OCI-LY1 (cell line): ENCODE results near the gene CD276.

Experiments used
- H2AFZ ChIP-seq: fragments of 200-600 bp; sonication (generic), shearing (Covaris generic); 2 replicates; pipeline ENCODE4 v1.6.0; 2014; ENCODE audit warnings: antibody characterized with exemption, mild to moderate bottlenecking, low read length
- H3F3A ChIP-seq: fragments of 200-600 bp; sonication (generic), shearing (Covaris generic); 2 replicates; pipeline ENCODE4 v1.6.0; 2014; ENCODE audit warnings: mild to moderate bottlenecking, antibody characterized with exemption, low read length, moderate library complexity; ENCODE audit not compliant: insufficient read depth
- H3K27ac ChIP-seq: fragments of 200-600 bp; sonication (generic); 2 replicates; pipeline ENCODE4 v1.5.1; 2014; ENCODE audit warnings: low read length, mixed run types, mild to moderate bottlenecking, low read depth; ENCODE audit not compliant: poor library complexity, severe bottlenecking
- H3K27me3 ChIP-seq: fragments of 200-600 bp; sonication (generic); 2 replicates; pipeline ENCODE4 v1.6.0; 2014; ENCODE audit warnings: antibody characterized with exemption, mild to moderate bottlenecking, low read length, moderate library complexity; ENCODE audit not compliant: insufficient read depth
- H3K36me3 ChIP-seq: fragments of 200-600 bp; sonication (generic); 2 replicates; pipeline ENCODE4 v1.6.1; 2014; ENCODE audit warnings: mild to moderate bottlenecking, antibody characterized with exemption, low read length, moderate library complexity, mixed read lengths; ENCODE audit not compliant: insufficient read depth
- H3K4me1 ChIP-seq: fragments of 200-600 bp; sonication (generic); 2 replicates; pipeline ENCODE4 v1.5.1; 2014; ENCODE audit warnings: mild to moderate bottlenecking, low read length, moderate library complexity; ENCODE audit not compliant: insufficient read depth, severe bottlenecking
- H3K4me2 ChIP-seq: fragments of 200-600 bp; sonication (generic), shearing (Covaris generic); 2 replicates; pipeline ENCODE4 v1.6.1; 2014; ENCODE audit warnings: low read length
- H3K4me3 ChIP-seq: fragments of 200-600 bp; sonication (generic); 2 replicates; pipeline ENCODE4 v1.5.1; 2014; ENCODE audit warnings: low read length, low read depth, mild to moderate bottlenecking, mixed read lengths; ENCODE audit not compliant: poor library complexity, severe bottlenecking
- H3K79me2 ChIP-seq: fragments of 200-600 bp; shearing (Covaris generic); 2 replicates; pipeline ENCODE4 v1.6.1; 2016; ENCODE audit warnings: mixed run types, low read length, mixed read lengths; ENCODE audit not compliant: insufficient read depth
- H3K9ac ChIP-seq: fragments of 200-600 bp; sonication (generic), shearing (Covaris generic); 2 replicates; pipeline ENCODE4 v1.6.1; 2014; ENCODE audit warnings: mild to moderate bottlenecking, low read length, mixed read lengths
- H3K9me2 ChIP-seq: fragments of 200-600 bp; sonication (generic), shearing (Covaris generic); 2 replicates; pipeline ENCODE4 v1.6.1; 2014; ENCODE audit warnings: low read depth, mild to moderate bottlenecking, low read length, mixed read lengths
- H3K9me3 ChIP-seq: fragments of 200-600 bp; shearing (Covaris generic); 2 replicates; pipeline ENCODE4 v1.6.1; 2014; ENCODE audit warnings: low read length, mixed read lengths
- H4K20me1 ChIP-seq: fragments of 200-600 bp; sonication (generic), shearing (Covaris generic); 2 replicates; pipeline ENCODE4 v1.6.0; 2016; ENCODE audit warnings: mild to moderate bottlenecking, low read length; ENCODE audit not compliant: insufficient read depth
- EZH2 ChIP-seq: fragments of 200-600 bp; sonication (generic), shearing (Covaris generic); IDR thresholded peaks from 2 replicates; pipeline ENCODE4 v1.8.0; 2017; ENCODE audit warnings: borderline replicate concordance, mixed run types, mild to moderate bottlenecking, antibody characterized with exemption, low read length, moderate library complexity, mixed read lengths
- TF ChIP-seq, protein P1 (sequence below): fragments of 200-600 bp; sonication (generic), shearing (Covaris generic); IDR thresholded peaks from 2 replicates; pipeline ENCODE4 v1.5.1; 2017; ENCODE audit warnings: mild to moderate bottlenecking, antibody characterized with exemption, low read length, moderate library complexity, mixed read lengths

CD276 gene

DNA sequence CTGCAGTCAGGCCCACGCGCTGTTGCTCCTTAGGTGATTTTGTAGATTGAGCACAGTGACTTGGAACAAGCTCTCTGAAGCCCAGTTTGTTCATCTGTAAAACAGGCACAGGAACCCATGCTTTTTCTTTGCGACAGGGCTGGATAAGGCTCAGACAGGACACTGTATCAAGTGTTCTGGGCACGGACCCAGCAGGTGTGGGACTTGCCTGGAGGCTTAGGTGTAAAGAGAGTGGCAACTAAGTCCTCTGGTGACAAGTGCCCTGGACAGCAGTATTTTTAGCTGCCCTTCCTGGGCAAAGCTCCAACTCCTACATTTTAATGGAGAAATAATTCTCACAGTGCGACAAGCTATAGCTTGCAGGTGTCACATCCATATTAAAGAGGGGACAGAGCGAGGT, 32.2 kb downstream of the CD276 start:
- Histone ChIP-seq H3K4me2 (no peak overlapping the region), H3K4me1 (no peaks in the 10 kb centered on the region), H2AFZ (no peak overlapping the region), H3K9me3 (no peaks in the 10 kb centered on the region), H3F3A (no peaks in the 10 kb centered on the region), H3K4me3 (no peak overlapping the region), H4K20me1 (no peaks in the 10 kb centered on the region), H3K9ac (no peak overlapping the region), H3K27ac (no peak overlapping the region), H3K36me3 (no peaks in the 10 kb centered on the region), H3K9me2 (no peaks in the 10 kb centered on the region), H3K27me3 (0 out of 2 replicates have a peak, but pooled peaks cover 4% of the 10 kb centered on the region), H3K79me2 (no peaks in the 10 kb centered on the region)
- TF ChIP-seq, protein P1, sequence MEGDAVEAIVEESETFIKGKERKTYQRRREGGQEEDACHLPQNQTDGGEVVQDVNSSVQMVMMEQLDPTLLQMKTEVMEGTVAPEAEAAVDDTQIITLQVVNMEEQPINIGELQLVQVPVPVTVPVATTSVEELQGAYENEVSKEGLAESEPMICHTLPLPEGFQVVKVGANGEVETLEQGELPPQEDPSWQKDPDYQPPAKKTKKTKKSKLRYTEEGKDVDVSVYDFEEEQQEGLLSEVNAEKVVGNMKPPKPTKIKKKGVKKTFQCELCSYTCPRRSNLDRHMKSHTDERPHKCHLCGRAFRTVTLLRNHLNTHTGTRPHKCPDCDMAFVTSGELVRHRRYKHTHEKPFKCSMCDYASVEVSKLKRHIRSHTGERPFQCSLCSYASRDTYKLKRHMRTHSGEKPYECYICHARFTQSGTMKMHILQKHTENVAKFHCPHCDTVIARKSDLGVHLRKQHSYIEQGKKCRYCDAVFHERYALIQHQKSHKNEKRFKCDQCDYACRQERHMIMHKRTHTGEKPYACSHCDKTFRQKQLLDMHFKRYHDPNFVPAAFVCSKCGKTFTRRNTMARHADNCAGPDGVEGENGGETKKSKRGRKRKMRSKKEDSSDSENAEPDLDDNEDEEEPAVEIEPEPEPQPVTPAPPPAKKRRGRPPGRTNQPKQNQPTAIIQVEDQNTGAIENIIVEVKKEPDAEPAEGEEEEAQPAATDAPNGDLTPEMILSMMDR, result no peak
- no peak for TF ChIP-seq EZH2

DNA sequence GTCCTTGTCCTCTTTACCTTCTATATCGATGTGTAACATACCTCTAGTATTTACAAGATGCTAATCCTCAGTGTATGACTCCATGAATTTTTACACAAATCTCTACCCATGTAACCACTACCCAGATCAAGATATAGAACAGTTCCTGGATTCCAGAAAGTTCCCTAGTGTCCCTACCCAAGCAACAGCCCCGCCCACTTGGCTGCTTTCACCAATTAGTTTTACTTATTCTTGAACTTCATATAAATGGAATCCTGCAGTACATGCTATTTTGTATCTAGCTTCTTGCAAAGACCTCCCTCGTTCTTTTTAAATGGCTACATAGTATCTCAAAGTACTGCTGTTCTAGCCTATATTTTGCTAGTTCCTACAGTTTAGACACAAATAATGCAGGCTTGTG, 33.0 kb downstream of the CD276 start:
- no peaks in the 10 kb centered on the region for H4K20me1 ChIP-seq
- H3K27me3 ChIP-seq, result 0 out of 2 replicates have a peak, but pooled peaks cover 4% of the 10 kb centered on the region
- H3K27ac ChIP-seq, result no peak overlapping the region
- no peaks in the 10 kb centered on the region for H3K4me1 ChIP-seq
- H2AFZ ChIP-seq, result no peak overlapping the region
- H3K9me2 ChIP-seq, result no peaks in the 10 kb centered on the region
- no peaks in the 10 kb centered on the region for H3K36me3 ChIP-seq
- no peak overlapping the region for H3K9ac ChIP-seq
- H3F3A ChIP-seq, result no peaks in the 10 kb centered on the region
- TF ChIP-seq, protein P1, result no peak
- no peak for TF ChIP-seq EZH2
- no peak overlapping the region for H3K4me3 ChIP-seq
- no peak overlapping the region for H3K4me2 ChIP-seq
- no peaks in the 10 kb centered on the region for H3K79me2 ChIP-seq
- H3K9me3 ChIP-seq, result no peaks in the 10 kb centered on the region

DNA sequence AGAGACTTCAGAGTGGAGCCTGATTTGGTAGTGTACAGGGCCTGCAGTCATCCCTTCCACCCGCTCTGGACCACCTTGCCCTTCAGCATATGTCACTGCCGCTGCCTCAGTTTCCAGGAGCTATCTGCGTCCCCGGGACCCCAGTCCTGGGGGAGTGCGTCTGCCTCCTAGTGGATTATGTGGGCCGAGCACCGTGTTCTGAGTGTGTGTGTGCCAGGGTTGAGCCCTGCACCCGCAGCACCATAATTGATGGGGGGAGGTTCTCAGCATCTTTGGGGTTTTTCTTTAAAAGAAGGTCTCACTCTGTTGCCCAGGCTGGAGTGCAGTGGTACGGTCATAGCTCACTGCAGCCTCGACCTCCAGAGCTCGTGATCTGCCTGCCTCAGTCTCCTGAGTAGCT, 33.6 kb downstream of the CD276 start:
- H3K4me2 ChIP-seq, result no peak overlapping the region
- H3K9me3 ChIP-seq, result no peaks in the 10 kb centered on the region
- no peak overlapping the region for H3K4me3 ChIP-seq
- no peak overlapping the region for H2AFZ ChIP-seq
- H3K9me2 ChIP-seq, result no peaks in the 10 kb centered on the region
- TF ChIP-seq, protein P1, result peak; percentile 43; the same call in 1 of the 2 replicates
- TF ChIP-seq EZH2, result no peak
- no peaks in the 10 kb centered on the region for H3K79me2 ChIP-seq
- no peaks in the 10 kb centered on the region for H3F3A ChIP-seq
- no peaks in the 10 kb centered on the region for H3K36me3 ChIP-seq
- no peaks in the 10 kb centered on the region for H3K4me1 ChIP-seq
- no peaks in the 10 kb centered on the region for H4K20me1 ChIP-seq
- no peak overlapping the region for H3K9ac ChIP-seq
- H3K27ac ChIP-seq, result no peak overlapping the region
- H3K27me3 ChIP-seq, result 0 out of 2 replicates have a peak, but pooled peaks cover 4% of the 10 kb centered on the region
